Measurements from ENCODE around the gene TMC6. TPM values are rescaled to one million over a fixed set of nuclear protein-coding genes. Genes with fewer than 3 reads are reported as not detected.

Gene TMC6
- total and polyA plus RNA-seq, 12 donors, result 2.5 to 79.0 (median 19.1) TPM

DNA sequence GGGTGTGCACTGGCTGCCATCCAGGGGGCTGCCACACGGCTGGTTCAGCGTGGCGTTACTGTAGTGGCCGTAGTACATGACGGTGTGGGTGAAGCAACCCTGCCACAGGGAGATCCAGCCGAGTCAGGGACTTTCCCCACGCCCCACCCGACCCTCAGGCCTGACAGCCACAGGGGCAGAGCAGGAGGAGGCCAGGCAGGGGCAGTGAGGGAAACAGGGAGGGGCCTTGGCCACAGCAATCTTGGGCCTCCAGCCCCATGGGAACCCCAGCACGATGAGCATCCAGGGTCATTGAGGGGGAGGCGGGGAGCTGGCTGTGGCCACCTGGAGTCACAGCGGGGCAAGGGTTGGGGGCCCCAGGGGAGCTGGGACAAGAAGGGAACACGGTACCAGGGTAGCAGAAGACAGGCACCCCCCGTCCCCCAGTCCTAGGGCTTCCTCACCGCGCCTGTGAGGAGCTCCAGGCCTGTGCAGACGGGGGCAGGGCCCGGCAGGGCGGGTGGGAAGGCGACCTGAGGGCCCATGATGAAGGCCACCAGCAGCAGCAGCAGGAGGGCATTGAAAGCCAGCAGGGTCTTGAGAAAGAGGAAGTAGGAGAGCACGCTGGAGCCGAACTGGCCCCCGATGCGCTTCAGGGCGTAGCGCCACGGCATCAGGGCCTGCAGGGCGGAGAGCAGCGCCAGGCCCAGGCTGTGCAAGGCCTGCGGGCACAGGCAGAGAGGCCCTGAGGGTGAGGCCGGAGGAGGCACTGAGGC lies 4.3 kb downstream of the TMC6 start:
- no peaks in the 10 kb centered on the region for H3K36me3 ChIP-seq (replicated peaks in 1 of 2)
- DNase-seq, result no peak
- H3K4me3 ChIP-seq, result no peak overlapping the region
- TF ChIP-seq POLR2A (IDR thresholded peaks at IDR 0.05), result no peak
- TF ChIP-seq CTCF (IDR thresholded peaks at IDR 0.05), result no peak
- H3K9me3 ChIP-seq (replicated peaks in 1 of 3), result no peaks in the 10 kb centered on the region
- WGBS, 4 donors, result 74 to 81% (median 77%) methylated on average over 13 to 30 of the region's 30 CpGs
- peak overlapping the region in 1 of 5 donors; percentile 91 for H3K27ac ChIP-seq
- no peaks in the 10 kb centered on the region for H3K27me3 ChIP-seq
- intact Hi-C loops (cut with DNase I), result no loop called here
- H3K4me1 ChIP-seq (replicated peaks in 1 of 2), result peaks cover 12 to 35% of the 10 kb centered on the region in 2 donors

DNA sequence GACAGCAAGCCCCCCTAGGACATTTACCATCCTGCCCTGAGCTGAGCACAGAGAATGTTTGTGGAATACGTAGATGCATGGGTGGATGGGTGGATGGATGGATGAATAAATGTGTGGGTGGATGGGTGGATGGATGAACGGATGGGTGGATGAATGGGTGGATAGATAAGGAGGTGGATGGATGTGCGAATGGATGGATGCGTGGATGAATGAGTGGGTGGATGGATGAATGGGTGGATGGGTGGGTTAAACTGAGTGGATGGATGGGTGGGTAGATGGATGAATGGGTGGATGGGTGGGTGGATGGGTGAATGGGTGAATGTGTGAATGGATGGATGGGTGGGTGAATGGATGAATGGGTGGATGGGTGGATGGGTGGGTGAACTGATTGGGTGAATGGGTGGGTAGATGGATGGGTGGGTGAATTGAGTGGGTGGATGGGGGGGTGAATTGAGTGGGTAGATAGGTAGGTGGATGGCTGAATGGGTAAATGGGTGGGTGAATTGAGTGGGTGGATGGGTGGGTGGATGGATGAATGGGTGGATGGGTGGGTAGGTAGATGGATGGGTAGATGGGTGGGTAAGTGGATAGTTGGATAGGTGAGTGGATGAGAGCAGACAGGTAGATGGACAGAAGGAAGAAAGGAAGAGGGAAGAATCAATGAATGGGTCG lies 5.2 kb downstream of the TMC6 start:
- DNase-seq, result no peak
- TF ChIP-seq POLR2A (IDR thresholded peaks at IDR 0.05) (no peak), CTCF (IDR thresholded peaks at IDR 0.05) (no peak)
- Histone ChIP-seq H3K4me3 (no peak overlapping the region), H3K9me3 (replicated peaks in 1 of 3) (no peaks in the 10 kb centered on the region), H3K27me3 (no peaks in the 10 kb centered on the region), H3K27ac (no peak overlapping the region), H3K36me3 (replicated peaks in 1 of 2) (no peaks in the 10 kb centered on the region), H3K4me1 (replicated peaks in 1 of 2) (peaks cover 6 to 26% of the 10 kb centered on the region in 2 donors)
- intact Hi-C loops (cut with DNase I), result no loop called here
- 88 to 92% (median 91%) methylated on average over 5 of the region's 5 CpGs for WGBS, 4 donors

DNA sequence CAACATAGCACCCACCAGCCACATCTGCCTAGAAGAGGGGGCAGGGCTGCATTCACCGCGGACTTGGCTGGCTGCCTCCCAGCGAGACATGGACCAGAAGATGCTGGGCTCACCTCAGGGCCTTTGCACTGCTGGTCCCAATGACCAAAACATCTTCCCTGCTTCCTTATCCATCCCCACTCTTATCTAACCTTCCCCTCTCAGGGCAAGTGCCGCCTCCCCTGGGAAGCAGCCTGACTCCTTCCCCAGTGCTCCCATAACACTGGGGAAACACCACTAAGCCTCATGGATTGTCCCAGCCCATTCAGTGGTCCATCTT lies 5.7 kb downstream of the TMC6 start:
- TF ChIP-seq CTCF (IDR thresholded peaks at IDR 0.05) (no peak), POLR2A (IDR thresholded peaks at IDR 0.05) (no peak)
- WGBS, 4 donors, result 92 to 100% (median 95%) methylated on average over 1 to 4 of the region's 4 CpGs
- H3K27ac ChIP-seq, result no peak overlapping the region
- peaks cover 4 to 21% of the 10 kb centered on the region in 2 donors for H3K4me1 ChIP-seq (replicated peaks in 1 of 2)
- no peaks in the 10 kb centered on the region for H3K27me3 ChIP-seq
- intact Hi-C loops (cut with DNase I), result no loop called here
- no peak for DNase-seq
- H3K9me3 ChIP-seq (replicated peaks in 1 of 3), result no peaks in the 10 kb centered on the region
- H3K4me3 ChIP-seq, result no peak overlapping the region
- no peaks in the 10 kb centered on the region for H3K36me3 ChIP-seq (replicated peaks in 1 of 2)

GRCh38 chr17:78122216-78122930 lies 6.2 kb downstream of the TMC6 start:
- Histone ChIP-seq H3K9me3 (replicated peaks in 1 of 3) (no peaks in the 10 kb centered on the region), H3K27ac (no peak overlapping the region)
- intact Hi-C loops (cut with DNase I), result no loop called here

More at GRCh38 chr17:78122216-78122930, 6.2 kb downstream of the TMC6 start:
- TF ChIP-seq POLR2A (IDR thresholded peaks at IDR 0.05), result no peak
- TF ChIP-seq CTCF (IDR thresholded peaks at IDR 0.05), result no peak
- WGBS, 4 donors, result 86 to 92% (median 88%) methylated on average over 10 to 23 of the region's 23 CpGs
- Histone ChIP-seq H3K36me3 (replicated peaks in 1 of 2) (no peaks in the 10 kb centered on the region), H3K4me3 (no peak overlapping the region), H3K4me1 (replicated peaks in 1 of 2) (peaks cover 4 to 16% of the 10 kb centered on the region in 2 donors), H3K27me3 (no peaks in the 10 kb centered on the region)
- no peak for DNase-seq

Data from adrenal gland (tissue), 12 donors.